GM19043 (cell line): ENCODE measurements around the gene RALGPS1.

ENCODE experiments used
- ATAC-seq: cut with Tn5 transposase; IDR thresholded peaks from one replicate; pipeline ENCODE4 v1.9.1; 2021; ENCODE audit warnings: low read depth; ENCODE audit not compliant: unreplicated experiment

Gene RALGPS1, protein sequence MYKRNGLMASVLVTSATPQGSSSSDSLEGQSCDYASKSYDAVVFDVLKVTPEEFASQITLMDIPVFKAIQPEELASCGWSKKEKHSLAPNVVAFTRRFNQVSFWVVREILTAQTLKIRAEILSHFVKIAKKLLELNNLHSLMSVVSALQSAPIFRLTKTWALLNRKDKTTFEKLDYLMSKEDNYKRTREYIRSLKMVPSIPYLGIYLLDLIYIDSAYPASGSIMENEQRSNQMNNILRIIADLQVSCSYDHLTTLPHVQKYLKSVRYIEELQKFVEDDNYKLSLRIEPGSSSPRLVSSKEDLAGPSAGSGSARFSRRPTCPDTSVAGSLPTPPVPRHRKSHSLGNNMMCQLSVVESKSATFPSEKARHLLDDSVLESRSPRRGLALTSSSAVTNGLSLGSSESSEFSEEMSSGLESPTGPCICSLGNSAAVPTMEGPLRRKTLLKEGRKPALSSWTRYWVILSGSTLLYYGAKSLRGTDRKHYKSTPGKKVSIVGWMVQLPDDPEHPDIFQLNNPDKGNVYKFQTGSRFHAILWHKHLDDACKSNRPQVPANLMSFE

DNA sequence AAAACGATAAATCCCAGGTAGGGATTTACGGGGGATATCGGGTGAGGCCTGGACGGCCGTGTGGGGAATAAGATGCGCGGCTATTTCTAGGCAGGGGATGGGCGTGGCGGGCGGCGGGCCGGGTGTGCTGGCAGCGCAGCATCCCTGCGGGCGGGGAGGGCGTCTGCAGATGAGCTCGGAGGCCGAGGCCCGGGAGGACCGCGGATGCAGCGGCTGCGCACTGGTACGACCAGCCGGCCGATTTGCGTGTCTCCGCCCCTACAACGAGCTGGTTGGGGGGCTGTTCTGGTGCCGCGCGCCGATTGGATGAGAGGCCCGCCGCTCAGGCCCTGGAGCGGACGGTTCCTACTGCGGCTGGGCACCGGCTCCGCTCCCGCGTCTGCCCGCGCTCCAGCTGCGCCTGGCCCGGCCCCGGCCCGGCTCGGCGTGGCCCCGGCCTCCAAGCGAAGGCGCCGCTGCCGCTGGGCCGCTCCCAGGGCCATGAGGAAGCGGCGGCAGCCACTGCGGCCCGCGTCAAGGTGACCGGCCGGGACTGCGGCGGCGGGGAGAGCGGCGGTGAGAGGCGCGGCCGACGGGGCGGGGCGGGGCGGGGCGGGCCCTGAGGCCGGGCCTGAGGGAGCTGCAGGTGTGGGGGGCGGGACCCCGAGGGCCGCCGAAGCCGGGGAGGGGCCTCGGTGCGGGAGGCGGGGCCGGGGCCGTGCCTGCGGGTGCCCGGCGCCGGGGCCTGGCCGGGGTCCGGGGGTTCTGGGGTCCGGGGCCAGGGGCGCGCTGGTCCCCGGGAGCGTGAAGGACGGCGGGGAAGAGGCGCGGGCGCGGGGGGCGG is at the start of gene RALGPS1:
Gene RALGPS1, plus strand, starts transcription at position 325 of the 823 bp plus-strand sequence. CDS start 47,508 bp downstream, outside the sequence.
- peak; percentile 98 for ATAC-seq

DNA sequence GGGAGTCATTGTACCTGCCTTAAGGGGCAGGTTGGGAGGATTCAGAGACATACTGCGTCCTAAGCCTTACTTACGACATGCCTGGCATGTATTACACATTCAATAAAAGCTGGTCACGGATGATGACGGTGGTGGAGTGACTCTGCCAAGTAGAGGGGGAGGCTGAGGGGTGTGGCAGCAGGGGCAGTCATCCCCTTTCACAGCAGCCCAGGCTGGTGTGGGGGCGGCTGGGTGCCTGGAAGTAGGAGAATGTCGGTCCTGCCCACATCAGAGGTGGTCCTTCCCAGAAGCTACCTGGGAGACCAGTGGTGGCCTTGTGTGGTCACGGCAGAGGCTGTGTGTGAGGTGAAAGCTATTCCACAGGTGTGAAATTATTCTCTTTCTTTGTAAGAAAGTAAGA is 45.2 kb upstream of the RALGPS1 start:
- no peak for ATAC-seq

GRCh38 chr9:126872516-126872915 is 42.1 kb upstream of the RALGPS1 start:
- no peak for ATAC-seq

DNA sequence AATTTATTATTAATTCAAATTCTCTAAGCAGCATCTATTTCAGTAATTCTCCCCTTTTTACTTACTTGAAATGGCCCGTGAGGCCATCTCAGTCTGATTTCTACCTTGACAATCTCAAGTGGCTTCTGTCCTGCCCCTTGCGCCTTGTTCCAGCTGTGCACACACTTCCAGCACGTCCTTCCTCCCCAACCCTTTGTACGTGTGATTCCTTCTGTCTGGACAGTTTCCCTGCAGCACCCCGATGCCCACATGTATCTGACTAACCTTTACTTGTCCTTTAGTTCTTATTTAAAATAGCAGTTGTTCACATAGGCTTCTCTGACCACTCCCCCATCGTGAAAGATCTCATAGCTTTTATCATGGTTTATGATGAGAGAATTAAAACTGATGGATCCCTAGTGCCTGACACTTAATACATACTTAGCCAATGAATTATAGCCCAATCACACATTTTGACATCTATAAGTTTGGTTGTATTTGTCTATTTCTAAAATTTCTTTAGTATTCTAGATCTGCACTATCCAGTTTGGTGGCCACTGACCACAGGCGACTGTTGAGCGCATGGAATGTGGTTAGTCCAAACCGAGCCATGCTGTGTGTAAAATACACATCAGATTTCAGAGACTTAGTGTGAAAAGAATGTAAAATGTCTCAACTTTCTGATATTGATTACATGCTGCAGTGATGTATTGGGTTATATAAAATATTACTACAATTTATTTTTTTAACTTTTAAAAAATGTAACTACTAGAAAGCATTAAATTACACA is 39.9 kb upstream of the RALGPS1 start:
- ATAC-seq = no peak

GRCh38 chr9:126875756-126876510 is 38.6 kb upstream of the RALGPS1 start:
- ATAC-seq = no peak

- no peak for ATAC-seq
These were observed 38.1 kb upstream of the RALGPS1 start for GRCh38 chr9:126876531-126876930.

DNA sequence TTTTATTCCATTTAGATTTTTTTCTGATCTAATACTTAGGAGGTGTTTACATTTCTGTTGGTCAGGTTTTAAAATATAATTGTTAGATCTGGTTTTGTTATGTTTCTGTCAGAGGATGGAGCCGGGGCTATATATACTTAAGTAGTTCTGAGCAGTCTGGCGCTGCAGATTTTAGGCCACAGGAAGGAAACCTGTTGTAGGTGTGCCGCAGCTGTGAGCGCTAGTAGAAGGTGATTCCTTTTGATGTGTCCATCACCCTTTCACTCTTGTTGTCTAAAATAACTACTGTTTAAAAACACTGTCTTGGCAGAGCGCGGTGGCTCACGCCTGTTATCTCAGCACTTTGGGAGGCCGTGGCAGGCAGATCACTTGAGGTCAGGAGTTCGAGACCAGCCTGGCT is 37.2 kb upstream of the RALGPS1 start:
- ATAC-seq = no peak

DNA sequence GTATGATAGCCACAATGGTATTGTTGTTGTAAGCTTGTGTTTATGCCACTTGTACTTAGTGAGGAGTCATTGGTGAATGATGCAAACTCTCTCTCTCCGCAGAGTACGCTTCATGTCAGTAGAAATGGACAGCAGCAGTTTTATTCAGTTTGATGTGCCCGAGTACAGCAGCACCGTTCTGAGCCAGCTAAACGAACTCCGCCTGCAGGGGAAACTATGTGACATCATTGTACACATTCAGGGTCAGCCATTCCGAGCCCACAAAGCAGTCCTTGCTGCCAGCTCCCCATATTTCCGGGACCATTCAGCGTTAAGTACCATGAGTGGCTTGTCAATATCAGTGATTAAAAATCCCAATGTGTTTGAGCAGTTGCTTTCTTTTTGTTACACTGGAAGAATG is 35.3 kb upstream of the RALGPS1 start:
- no peak for ATAC-seq

DNA sequence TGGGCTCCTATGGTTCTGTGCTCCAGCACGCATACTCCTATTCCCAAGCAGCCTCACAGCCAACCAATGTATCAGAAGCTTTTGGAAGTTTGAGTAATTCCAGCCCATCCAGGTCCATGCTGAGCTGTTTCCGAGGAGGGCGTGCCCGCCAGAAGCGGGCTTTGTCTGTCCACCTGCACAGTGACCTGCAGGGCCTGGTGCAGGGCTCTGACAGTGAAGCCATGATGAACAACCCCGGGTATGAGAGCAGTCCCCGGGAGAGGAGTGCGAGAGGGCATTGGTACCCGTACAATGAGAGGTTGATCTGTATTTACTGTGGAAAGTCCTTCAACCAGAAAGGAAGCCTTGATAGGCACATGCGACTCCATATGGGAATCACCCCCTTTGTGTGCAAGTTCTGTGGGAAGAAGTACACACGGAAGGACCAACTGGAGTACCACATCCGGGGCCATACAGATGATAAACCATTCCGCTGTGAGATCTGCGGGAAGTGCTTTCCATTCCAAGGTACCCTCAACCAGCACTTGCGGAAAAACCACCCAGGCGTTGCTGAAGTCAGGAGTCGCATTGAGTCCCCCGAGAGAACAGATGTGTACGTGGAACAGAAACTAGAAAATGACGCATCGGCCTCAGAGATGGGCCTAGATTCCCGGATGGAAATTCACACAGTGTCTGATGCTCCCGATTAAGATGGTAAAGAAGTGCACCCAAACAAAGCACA is 34.2 kb upstream of the RALGPS1 start:
- no peak for ATAC-seq

DNA sequence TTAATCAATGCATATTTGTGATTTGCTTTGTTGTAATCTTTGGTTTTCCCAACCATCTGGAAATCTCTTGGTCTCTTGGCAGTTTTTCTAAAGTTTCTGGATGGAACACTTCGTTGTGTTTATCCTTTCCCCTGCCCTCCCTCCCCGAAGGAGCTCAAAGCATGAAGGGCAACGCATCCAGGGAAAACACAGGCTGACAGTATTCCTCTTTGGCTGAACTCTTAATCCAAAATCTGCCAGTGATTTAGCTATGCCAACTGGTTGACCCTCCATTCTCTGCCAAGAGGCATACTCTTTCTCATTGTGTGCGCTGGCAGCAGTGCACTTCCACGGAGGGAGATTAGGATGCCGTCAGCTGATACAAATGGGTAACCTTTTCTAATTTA is 33.6 kb upstream of the RALGPS1 start:
- no peak for ATAC-seq

GRCh38 chr9:126882746-126883145 is 31.8 kb upstream of the RALGPS1 start:
- no peak for ATAC-seq

DNA sequence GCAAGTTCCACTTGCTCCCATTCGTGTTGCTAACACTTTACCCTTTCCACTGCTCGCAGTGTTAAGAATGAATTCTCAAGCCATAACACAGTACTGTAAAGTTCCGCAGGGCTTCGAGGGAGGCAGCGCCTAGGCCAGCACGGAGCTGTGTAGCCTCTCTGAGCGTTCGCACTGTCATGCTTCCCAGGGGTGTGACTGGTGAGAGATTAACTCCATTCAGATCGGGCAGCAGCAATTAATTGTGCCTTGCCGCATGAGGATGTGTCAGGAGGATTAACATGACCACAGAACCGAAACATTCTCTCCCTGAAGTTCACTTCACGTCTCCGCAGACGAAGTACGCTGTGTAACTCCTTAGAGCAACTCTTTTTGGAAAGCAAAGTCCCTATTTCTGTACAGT is 30.9 kb upstream of the RALGPS1 start:
- no peak for ATAC-seq

GRCh38 chr9:126885131-126885641 is 29.4 kb upstream of the RALGPS1 start:
- no peak for ATAC-seq

GRCh38 chr9:126886034-126886822 is 28.4 kb upstream of the RALGPS1 start:
- ATAC-seq = no peak

- ATAC-seq = no peak
These were observed 27.7 kb upstream of the RALGPS1 start for GRCh38 chr9:126886897-126887296.

DNA sequence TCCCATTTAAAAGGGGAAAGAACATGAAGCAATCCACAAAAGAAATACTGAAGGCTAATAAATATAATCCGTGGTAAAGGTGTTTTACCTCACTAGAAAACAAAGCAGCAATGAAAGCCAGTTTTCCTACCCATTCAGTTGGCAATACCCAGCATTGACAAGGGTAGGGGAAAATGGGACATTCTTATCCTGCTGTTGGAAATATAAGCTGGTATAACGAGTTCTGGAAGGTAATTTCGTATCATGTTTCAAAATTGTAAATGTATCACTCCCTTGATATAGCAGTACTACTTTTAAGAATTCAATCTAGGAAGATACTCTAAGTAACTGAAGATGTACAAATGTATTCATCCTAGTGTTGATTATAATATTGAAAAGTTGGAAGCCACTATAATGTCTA is 22.9 kb upstream of the RALGPS1 start:
- no peak for ATAC-seq

DNA sequence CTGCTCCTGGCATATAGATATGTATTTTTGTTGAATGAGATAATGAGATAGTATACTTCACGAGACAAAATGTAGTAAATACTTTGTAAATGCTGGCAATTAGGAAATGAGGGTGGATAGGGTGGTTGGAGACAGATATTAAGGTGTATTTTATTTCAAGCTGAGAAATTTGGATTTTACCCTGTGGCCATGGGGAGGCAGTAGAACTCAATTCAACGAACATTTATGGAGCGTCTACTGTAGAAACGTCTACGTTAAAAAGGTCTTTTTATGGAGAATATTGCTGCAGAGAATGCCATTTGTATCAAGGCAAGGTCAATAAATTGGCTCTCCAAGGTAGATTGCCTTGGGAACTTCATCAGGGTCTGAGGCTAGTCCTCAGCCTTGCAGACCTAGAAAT is 21.5 kb upstream of the RALGPS1 start:
- no peak for ATAC-seq

DNA sequence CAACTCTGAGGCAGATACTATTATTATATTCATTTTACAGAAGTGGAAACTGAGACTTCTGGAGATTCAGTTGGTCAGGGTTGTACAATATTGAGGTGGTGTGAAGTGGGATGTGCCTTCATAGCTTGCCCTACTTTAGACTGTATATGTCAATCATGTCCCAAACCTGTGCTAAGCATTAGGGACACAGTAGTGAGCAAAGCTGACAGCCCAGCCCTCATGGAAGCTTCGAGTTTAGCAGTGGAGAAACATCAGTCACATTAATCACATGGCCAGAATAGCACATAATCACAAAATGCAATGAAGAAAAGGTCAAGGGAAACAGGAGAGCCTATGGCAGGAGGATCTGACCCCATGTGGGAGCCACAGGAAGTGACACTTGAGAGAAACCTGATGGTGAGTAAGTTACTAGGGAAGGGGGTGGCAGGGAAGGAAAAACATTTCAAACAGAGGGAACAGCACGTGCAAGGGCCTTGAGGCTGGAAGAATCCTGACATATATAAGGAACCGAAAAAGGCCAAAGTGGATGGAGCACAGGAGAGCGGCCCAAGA is 20.5 kb upstream of the RALGPS1 start:
- no peak for ATAC-seq
